B cell (primary cell): ENCODE results near the gene YPEL4. TPM values are rescaled to one million over a fixed set of nuclear protein-coding genes. Genes with fewer than 3 reads are reported as not detected.

Experiments used
- ATAC-seq: fragments of 200-7000 bp; cut with Tn5 transposase; one replicate; pipeline ENCODE4 v1.10.0; 2021; ENCODE audit warnings: low read depth, mild to moderate bottlenecking, moderate number of reproducible peaks, moderate library complexity
- CTCF ChIA-PET: fragments of 350-600 bp; sonication (Branson Sonifier 250); formaldehyde crosslinking; loops from one replicate; lab custom pipeline; 2021; ENCODE audit warnings: antibody characterized with exemption, inconsistent platforms; lab: Charles Lee
- POLR2A ChIA-PET: fragments of 350-600 bp; sonication (Branson Sonifier 250); formaldehyde crosslinking; loops from one replicate; lab custom pipeline; 2021; ENCODE audit warnings: antibody characterized with exemption; lab: Charles Lee
- DNase-seq: peaks from one replicate; pipeline ENCODE4 v3.0.0; 2013
- H2AFZ ChIP-seq: 2 replicates; pipeline ENCODE4 v1.6.1; 2012; ENCODE audit warnings: mild to moderate bottlenecking, low read depth, low read length; ENCODE audit not compliant: insufficient read depth, poor library complexity, severe bottlenecking
- H3K27ac ChIP-seq, 2 donors: 1 replicate in 1 of 2; 2 replicates in 1 of 2; pipeline ENCODE4 v1.5.1; 2012 to 2013; ENCODE audit warnings: low read length in 2 of 2, mild to moderate bottlenecking in 2 of 2, moderate library complexity in 1 of 2
- H3K27me3 ChIP-seq, 4 experiments: fragments of 200-600 bp in 1 of 4; sonication (generic) in 1 of 4; replicated peaks in 1 of 4; 1 replicate in 2 of 4; 2 replicates in 2 of 4; pipeline versions ENCODE4 v1.6.1 to v1.7.0; 2013 to 2016; ENCODE audit warnings: low read length in 3 of 4, mild to moderate bottlenecking in 2 of 4, mixed read lengths in 1 of 4, moderate library complexity in 1 of 4; ENCODE audit not compliant: insufficient read depth in 4 of 4, control insufficient read depth in 3 of 4; ENCODE audit errors: control extremely low read depth in 1 of 4
- H3K36me3 ChIP-seq, 2 experiments: replicated peaks in 1 of 2; 1 replicate in 1 of 2; 2 replicates in 1 of 2; pipeline versions ENCODE4 v1.6.1 to v1.7.1; 2013; ENCODE audit warnings: low read length in 1 of 2; ENCODE audit not compliant: insufficient read depth in 2 of 2, control insufficient read depth in 1 of 2; ENCODE audit errors: control extremely low read depth in 1 of 2, extremely low read depth in 1 of 2
- H3K4me1 ChIP-seq, 2 donors: fragments of 200-600 bp in 1 of 2; sonication (generic) in 1 of 2; 1 replicate in 1 of 2; 2 replicates in 1 of 2; pipeline versions ENCODE4 v1.5.1 to v1.6.1; 2013 to 2017; ENCODE audit warnings: low read length in 2 of 2; ENCODE audit not compliant: control insufficient read depth in 2 of 2, insufficient read depth in 2 of 2
- H3K4me2 ChIP-seq: replicated peaks from 2 replicates; pipeline ENCODE3; 2012; ENCODE audit warnings: mild to moderate bottlenecking, low read depth, low read length; ENCODE audit not compliant: poor library complexity, severe bottlenecking
- H3K4me3 ChIP-seq, 5 experiments: fragments of 200-600 bp in 1 of 5; sonication (generic) in 1 of 5; 1 replicate in 3 of 5; 2 replicates in 2 of 5; pipeline versions ENCODE4 v1.5.1 to v1.7.0; 2011 to 2016; ENCODE audit warnings: low read length in 4 of 5, mild to moderate bottlenecking in 4 of 5, low read depth in 2 of 5, control low read depth in 1 of 5, moderate library complexity in 1 of 5; ENCODE audit not compliant: insufficient read depth in 1 of 5; ENCODE audit errors: control extremely low read depth in 1 of 5, extremely low read depth in 1 of 5
- H3K79me2 ChIP-seq: fragments of 200-600 bp; sonication (generic); one replicate; pipeline ENCODE4 v1.6.0; 2016; ENCODE audit warnings: low read length; ENCODE audit not compliant: control insufficient read depth, insufficient read depth
- H3K9ac ChIP-seq: fragments of 200-600 bp; sonication (generic); 2 replicates; pipeline ENCODE4 v1.6.1; 2017; ENCODE audit warnings: mild to moderate bottlenecking, low read length, moderate library complexity
- H3K9me3 ChIP-seq, 3 donors: one replicate each; pipeline versions ENCODE4 v1.6.1 to v1.7.1; 2013; ENCODE audit warnings: low read length in 2 of 3; ENCODE audit not compliant: control insufficient read depth in 2 of 3, insufficient read depth in 1 of 3; ENCODE audit errors: control extremely low read depth in 1 of 3
- H4K20me1 ChIP-seq: 2 replicates; pipeline ENCODE4 v1.6.0; 2012; ENCODE audit warnings: mild to moderate bottlenecking, low read length; ENCODE audit not compliant: insufficient read depth, control insufficient read depth, poor library complexity, severe bottlenecking
- H3K27ac Mint-ChIP-seq: one replicate; pipeline ENCODE4 v1.8.0; 2021; ENCODE audit warnings: mixed read lengths
- H3K27me3 Mint-ChIP-seq: one replicate; pipeline ENCODE4 v1.8.0; 2021; ENCODE audit warnings: mixed read lengths
- H3K4me1 Mint-ChIP-seq: one replicate; pipeline ENCODE4 v1.8.0; 2021; ENCODE audit warnings: mixed read lengths
- H3K4me3 Mint-ChIP-seq: one replicate; pipeline ENCODE4 v1.8.0; 2021; ENCODE audit warnings: mixed read lengths
- H3K9me3 Mint-ChIP-seq: one replicate; pipeline ENCODE4 v1.8.0; 2022; ENCODE audit warnings: mixed read lengths; ENCODE audit not compliant: insufficient read depth
- CTCF ChIP-seq: fragments of 200-600 bp; IDR thresholded peaks from one replicate; pipeline ENCODE4 v1.8.0; 2022; ENCODE audit warnings: antibody characterized with exemption, mild to moderate bottlenecking
- EZH2 ChIP-seq: IDR thresholded peaks from 2 replicates; pipeline ENCODE4 v1.6.1; 2012; ENCODE audit warnings: borderline replicate concordance, low read depth, mild to moderate bottlenecking, moderate library complexity, low read length; ENCODE audit not compliant: insufficient read depth, poor library complexity, severe bottlenecking
- WGBS: methylation state at CpG from one replicate; pipeline ENCODE4 v1.1.5; 2013; ENCODE audit warnings: missing lambda C conversion rate; ENCODE audit not compliant: insufficient coverage; 5-methylcytosine and 5-hydroxymethylcytosine counted together
- intact Hi-C: fragments of 100-400 bp; cut with micrococcal nuclease; formaldehyde crosslinking; loops from one replicate; pipeline ENCODE4 v1.10.0; 2022
- polyA plus RNA-seq: library from polyadenylated mRNA; depleted of rRNA; stranded (reverse); fragments of >200 nt; gene quantifications from 2 replicates; pipeline ENCODE4 v1.2.3, GENCODE V29; 2012
- total RNA-seq, 2 donors: library from RNA; stranded (reverse); fragments of 120-200 nt in 1 of 2; gene quantifications; 1 replicate in 1 of 2; 2 replicates in 1 of 2; pipeline versions ENCODE4 v1.2.3 to v1.2.4, GENCODE V29; 2013 to 2022

YPEL4 gene
- total and polyA plus RNA-seq, 2 donors (not counting 1 experiment from before 2014, with no cell fraction given), result 0.03 to 1.1 TPM

GRCh38 chr11:57681168-57681567 lies 31.5 kb upstream of the YPEL4 start:
- WGBS, result no CpG with 5 or more reads among the region's 1 CpG
- peaks cover 95% of the 10 kb centered on the region for H3K79me2 ChIP-seq
- H3K4me2 ChIP-seq, result no peak overlapping the region
- peaks cover 23% of the 10 kb centered on the region for H3K4me1 Mint-ChIP-seq
- H3K9me3 ChIP-seq, result no peaks in the 10 kb centered on the region
- no peaks in the 10 kb centered on the region for H3K4me1 ChIP-seq
- H3K27me3 ChIP-seq, result no peaks in the 10 kb centered on the region
- H3K27ac ChIP-seq, result no peak overlapping the region
- no peak overlapping the region for H3K9ac ChIP-seq
- DNase-seq, result no peak
- intact Hi-C loops, result no loop called here
- CTCF ChIA-PET, result interaction anchor here (0.6 kb wide), 1 partner anchor 115 kb away, joined by 3 read pairs; no protein-coding TSS in a partner anchor
- ATAC-seq, result no peak
- peaks cover 12 to 55% of the 10 kb centered on the region in 2 experiments for H3K36me3 ChIP-seq
- no peak overlapping the region for H3K4me3 Mint-ChIP-seq
- no peaks in the 10 kb centered on the region for H3K9me3 Mint-ChIP-seq
- no peak overlapping the region for H3K4me3 ChIP-seq
- H2AFZ ChIP-seq, result no peak overlapping the region
- peaks cover 55% of the 10 kb centered on the region for H4K20me1 ChIP-seq
- H3K27me3 Mint-ChIP-seq, result no peaks in the 10 kb centered on the region
- no peak overlapping the region for H3K27ac Mint-ChIP-seq
- POLR2A ChIA-PET, result no interaction called here
- no peak for TF ChIP-seq EZH2
- no peak for TF ChIP-seq CTCF

- Histone ChIP-seq H4K20me1 (peaks cover 60% of the 10 kb centered on the region), H3K27ac (no peak overlapping the region), H3K9me3 (no peaks in the 10 kb centered on the region), H3K27me3 (no peaks in the 10 kb centered on the region), H3K36me3 (peaks cover 12 to 54% of the 10 kb centered on the region in 2 experiments), H3K4me1 (no peaks in the 10 kb centered on the region), H3K79me2 (peaks cover 96% of the 10 kb centered on the region), H3K4me3 (no peak overlapping the region), H2AFZ (no peak overlapping the region), H3K9ac (no peak overlapping the region), H3K4me2 (no peak overlapping the region)
- ATAC-seq, result no peak
- CTCF ChIA-PET, result no interaction called here
- Mint-ChIP-seq H3K27me3 (no peaks in the 10 kb centered on the region), H3K27ac (no peak overlapping the region), H3K9me3 (no peaks in the 10 kb centered on the region), H3K4me3 (no peak overlapping the region), H3K4me1 (peaks cover 30% of the 10 kb centered on the region)
- intact Hi-C loops, result no loop called here
- no peak for TF ChIP-seq EZH2
- no peak for TF ChIP-seq CTCF
- DNase-seq, result no peak
- WGBS, result no CpG with 5 or more reads among the region's 2 CpGs
- POLR2A ChIA-PET, result no interaction called here
These were observed 30.8 kb upstream of the YPEL4 start for GRCh38 chr11:57680552-57680874.
